ENCODE results near the gene PPP1R3E. TPM values are rescaled to one million over a fixed set of nuclear protein-coding genes. Genes with fewer than 3 reads are reported as not detected.

Gene PPP1R3E
- total and polyA plus RNA-seq, 2 of the 13 experiments (the other 11 are each of a cell fraction or from before 2014, with no cell fraction given) = 16.5 to 26.5 TPM

- no peak for TF ChIP-seq HNRNPUL1 (IDR thresholded peaks at IDR 0.05; ENCODE audit: low read depth, low read length)
- no peak for TF ChIP-seq POLR2AphosphoS5 (IDR thresholded peaks at IDR 0.05; ENCODE audit: low read depth, low read length)
- no peak for TF ChIP-seq ZNF496 (CRISPR knock-in tag; IDR thresholded peaks at IDR 0.05; ENCODE audit: insufficient replicate concordance)
- no peak for TF ChIP-seq TRIM22 (IDR thresholded peaks at IDR 0.05)
- TF ChIP-seq NR1H2 (CRISPR knock-in tag; IDR thresholded peaks at IDR 0.05; ENCODE audit: borderline replicate concordance, low read depth) = no peak
- TF ChIP-seq ZBTB7A (CRISPR knock-in tag; IDR thresholded peaks at IDR 0.05) = no peak
- no peak for TF ChIP-seq ZNF512 (CRISPR knock-in tag; IDR thresholded peaks at IDR 0.05)
- no peak for TF ChIP-seq ZNF136 (CRISPR knock-in tag; IDR thresholded peaks at IDR 0.05; ENCODE audit: low read depth)
- TF ChIP-seq AGO2 (optimal IDR thresholded peaks at IDR 0.05; ENCODE audit: low read depth, low read length) = peak; percentile 47
- no peak for TF ChIP-seq TFE3 (CRISPR knock-in tag; IDR thresholded peaks at IDR 0.05)
- TF ChIP-seq ZNF138 (CRISPR knock-in tag; IDR thresholded peaks at IDR 0.05; ENCODE audit: low read depth) = no peak
- no peak for TF ChIP-seq ESRRA (CRISPR knock-in tag; IDR thresholded peaks at IDR 0.05; ENCODE audit: low read depth)
- no peak for TF ChIP-seq KMT2A (CRISPR knock-in tag; IDR thresholded peaks at IDR 0.05)
- no peak for TF ChIP-seq ZNF331 (CRISPR knock-in tag; IDR thresholded peaks at IDR 0.05)
- no peak for TF ChIP-seq ZIK1 (CRISPR knock-in tag; IDR thresholded peaks at IDR 0.05; ENCODE audit: borderline replicate concordance, low read depth)
- TF ChIP-seq SCMH1 (CRISPR knock-in tag; IDR thresholded peaks at IDR 0.05; ENCODE audit: borderline replicate concordance) = no peak
- no peak for TF ChIP-seq NFYC (CRISPR knock-in tag; IDR thresholded peaks at IDR 0.05)
- no peak for TF ChIP-seq ZNF678 (CRISPR knock-in tag; IDR thresholded peaks at IDR 0.05)
- TF ChIP-seq NFKBIZ (CRISPR knock-in tag; IDR thresholded peaks at IDR 0.05) = no peak
- no peak for TF ChIP-seq REL (CRISPR knock-in tag; conservative IDR thresholded peaks at IDR 0.05)
- TF ChIP-seq ZNF225 (CRISPR knock-in tag; IDR thresholded peaks at IDR 0.05) = 0 out of 2 replicates have a peak, but pooled peaks have one; percentile 47
- TF ChIP-seq KLF12 (CRISPR knock-in tag; IDR thresholded peaks at IDR 0.05; ENCODE audit: borderline replicate concordance) = no peak
- TF ChIP-seq FOSL2 (CRISPR knock-in tag; IDR thresholded peaks at IDR 0.05) = no peak
These were observed 5.3 kb upstream of the PPP1R3E start (continued) for GRCh38 chr14:23307687-23308644.
